Stimulated activated naive CD8-positive, alpha-beta T cell treated with anti-CD3 and anti-CD28 coated beads, Interleukin-15, Interleukin-2, amounts not matched to agents 100 ng/mL and 50 ng/mL, for 24 hours (primary cell): ENCODE data around the gene ITGBL1.

Source experiments
- H3K27ac Mint-ChIP-seq: one replicate; pipeline ENCODE4 v1.8.0; 2021; ENCODE audit warnings: mild to moderate bottlenecking, mixed read lengths
- H3K27me3 Mint-ChIP-seq: one replicate; pipeline ENCODE4 v1.8.0; 2021; ENCODE audit warnings: mixed read lengths
- H3K36me3 Mint-ChIP-seq: one replicate; pipeline ENCODE4 v1.8.0; 2021; ENCODE audit warnings: low read depth, mixed read lengths
- H3K4me1 Mint-ChIP-seq: one replicate; pipeline ENCODE4 v1.8.0; 2021; ENCODE audit warnings: low read depth, mixed read lengths
- H3K4me3 Mint-ChIP-seq: one replicate; pipeline ENCODE4 v1.8.0; 2021; ENCODE audit warnings: mild to moderate bottlenecking, mixed read lengths
- H3K9me3 Mint-ChIP-seq: one replicate; pipeline ENCODE4 v1.8.0; 2021; ENCODE audit warnings: mixed read lengths

The ITGBL1 gene, protein sequence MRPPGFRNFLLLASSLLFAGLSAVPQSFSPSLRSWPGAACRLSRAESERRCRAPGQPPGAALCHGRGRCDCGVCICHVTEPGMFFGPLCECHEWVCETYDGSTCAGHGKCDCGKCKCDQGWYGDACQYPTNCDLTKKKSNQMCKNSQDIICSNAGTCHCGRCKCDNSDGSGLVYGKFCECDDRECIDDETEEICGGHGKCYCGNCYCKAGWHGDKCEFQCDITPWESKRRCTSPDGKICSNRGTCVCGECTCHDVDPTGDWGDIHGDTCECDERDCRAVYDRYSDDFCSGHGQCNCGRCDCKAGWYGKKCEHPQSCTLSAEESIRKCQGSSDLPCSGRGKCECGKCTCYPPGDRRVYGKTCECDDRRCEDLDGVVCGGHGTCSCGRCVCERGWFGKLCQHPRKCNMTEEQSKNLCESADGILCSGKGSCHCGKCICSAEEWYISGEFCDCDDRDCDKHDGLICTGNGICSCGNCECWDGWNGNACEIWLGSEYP

GRCh38 chr13:101452519-101453485, at the start of gene ITGBL1:
Gene ITGBL1 (plus strand): TSS chr13:101452675. CDS start chr13:101452834, 159 bp downstream.
- no peaks in the 10 kb centered on the region for H3K9me3 Mint-ChIP-seq
- H3K36me3 Mint-ChIP-seq = no peaks in the 10 kb centered on the region
- no peaks in the 10 kb centered on the region for H3K4me1 Mint-ChIP-seq
- H3K27me3 Mint-ChIP-seq = peaks cover 14% of the 10 kb centered on the region
- no peak within 1 kb of the TSS for H3K4me3 Mint-ChIP-seq
- no peak within 1 kb of the TSS for H3K27ac Mint-ChIP-seq

DNA sequence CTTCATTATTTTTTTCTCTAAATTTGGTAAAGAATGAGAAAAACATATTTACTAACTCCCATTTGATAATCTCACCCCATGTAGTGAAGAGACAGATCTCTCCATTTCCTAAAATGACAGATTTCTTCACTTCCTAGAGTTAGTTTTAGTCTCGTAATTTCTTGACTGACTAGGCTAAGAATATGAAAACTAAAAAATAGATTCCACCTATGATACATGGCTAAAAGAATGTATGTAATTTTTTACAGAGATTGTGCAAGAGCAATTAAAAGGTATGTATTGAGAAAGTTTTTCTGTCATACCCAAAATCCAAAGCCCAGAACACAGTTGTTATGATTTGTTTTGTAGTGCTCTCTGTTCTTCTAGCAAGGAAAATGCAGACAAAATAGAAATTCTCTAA, 45.7 kb upstream of the ITGBL1 start:
- Mint-ChIP-seq H3K27ac (no peak overlapping the region), H3K36me3 (no peaks in the 10 kb centered on the region), H3K27me3 (no peaks in the 10 kb centered on the region), H3K4me1 (no peaks in the 10 kb centered on the region), H3K4me3 (no peak overlapping the region), H3K9me3 (no peaks in the 10 kb centered on the region)

- Mint-ChIP-seq H3K4me3 (no peak overlapping the region), H3K36me3 (no peaks in the 10 kb centered on the region), H3K9me3 (no peaks in the 10 kb centered on the region), H3K27ac (no peak overlapping the region), H3K27me3 (peaks cover 4% of the 10 kb centered on the region), H3K4me1 (no peaks in the 10 kb centered on the region)
Measured at GRCh38 chr13:101408154-101408553, 44.3 kb upstream of the ITGBL1 start.

GRCh38 chr13:101408992-101409656, 43.4 kb upstream of the ITGBL1 start:
- H3K27ac Mint-ChIP-seq = no peak overlapping the region
- peaks cover 6% of the 10 kb centered on the region for H3K27me3 Mint-ChIP-seq
- H3K4me3 Mint-ChIP-seq = no peak overlapping the region
- no peaks in the 10 kb centered on the region for H3K9me3 Mint-ChIP-seq
- no peaks in the 10 kb centered on the region for H3K4me1 Mint-ChIP-seq
- no peaks in the 10 kb centered on the region for H3K36me3 Mint-ChIP-seq

DNA sequence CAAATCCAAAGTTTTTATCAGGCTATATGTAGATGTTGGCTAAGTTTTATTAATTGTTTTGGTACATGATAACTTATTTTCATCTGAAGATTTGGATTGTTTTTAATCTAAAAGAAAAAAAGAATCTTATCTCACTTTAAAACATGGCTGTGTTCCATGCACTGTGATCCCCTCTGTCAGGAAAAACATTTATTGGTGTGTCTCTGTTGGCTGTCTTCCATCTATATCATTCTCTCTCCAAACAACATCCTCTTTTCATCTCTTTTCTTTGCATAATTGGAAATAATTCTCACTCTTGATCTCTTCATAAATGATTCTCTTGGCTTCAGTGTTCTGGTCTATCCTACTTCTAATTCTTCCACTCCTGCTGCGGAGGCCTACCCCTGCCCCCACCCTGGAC, 40.4 kb upstream of the ITGBL1 start:
- Mint-ChIP-seq H3K4me1 (no peaks in the 10 kb centered on the region), H3K27ac (no peak overlapping the region), H3K27me3 (peaks cover 27% of the 10 kb centered on the region), H3K9me3 (no peaks in the 10 kb centered on the region), H3K4me3 (no peak overlapping the region), H3K36me3 (no peaks in the 10 kb centered on the region)

DNA sequence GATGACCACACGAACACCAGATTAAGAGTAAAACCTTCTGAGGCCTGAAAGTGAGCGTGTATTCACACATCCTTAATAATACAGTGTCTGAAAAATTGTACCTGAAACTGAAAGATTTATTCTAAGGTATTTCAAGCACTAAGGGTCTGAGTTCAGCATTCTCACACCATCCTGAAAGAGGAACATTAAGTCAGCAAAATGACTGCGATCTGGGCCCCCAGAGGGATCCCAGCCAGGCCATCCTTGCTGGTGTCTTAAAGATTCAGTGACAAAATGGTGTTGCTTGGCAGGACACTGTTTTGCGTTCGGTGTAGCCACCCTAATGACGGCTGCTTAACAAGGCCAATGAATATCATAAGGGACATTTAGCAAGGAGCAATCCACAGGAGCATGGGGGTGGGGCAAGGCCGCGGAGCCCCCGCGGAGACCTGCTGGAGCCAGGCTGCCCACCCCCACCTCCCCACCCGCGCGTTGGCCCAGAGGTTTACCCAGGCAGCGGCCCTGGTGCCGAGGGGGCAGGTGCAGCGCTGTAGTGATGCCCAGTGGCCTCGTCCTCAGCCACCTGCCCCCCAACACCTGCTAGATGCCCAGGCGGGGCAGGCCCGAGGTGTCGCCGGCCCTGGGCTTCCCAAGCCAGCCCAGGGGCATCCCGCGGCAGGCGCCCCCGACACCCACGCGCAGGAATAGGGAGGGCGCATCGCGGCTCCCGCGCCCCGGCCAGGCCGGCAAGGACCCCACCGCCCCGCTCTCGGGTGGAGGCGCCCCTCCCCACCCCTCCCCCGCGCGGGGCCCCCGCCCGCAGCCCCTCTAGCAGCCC, 36.9 kb upstream of the ITGBL1 start:
- H3K27ac Mint-ChIP-seq = no peak overlapping the region
- no peaks in the 10 kb centered on the region for H3K4me1 Mint-ChIP-seq
- H3K27me3 Mint-ChIP-seq = peaks cover 47% of the 10 kb centered on the region
- H3K4me3 Mint-ChIP-seq = no peak overlapping the region
- H3K9me3 Mint-ChIP-seq = no peaks in the 10 kb centered on the region
- no peaks in the 10 kb centered on the region for H3K36me3 Mint-ChIP-seq

DNA sequence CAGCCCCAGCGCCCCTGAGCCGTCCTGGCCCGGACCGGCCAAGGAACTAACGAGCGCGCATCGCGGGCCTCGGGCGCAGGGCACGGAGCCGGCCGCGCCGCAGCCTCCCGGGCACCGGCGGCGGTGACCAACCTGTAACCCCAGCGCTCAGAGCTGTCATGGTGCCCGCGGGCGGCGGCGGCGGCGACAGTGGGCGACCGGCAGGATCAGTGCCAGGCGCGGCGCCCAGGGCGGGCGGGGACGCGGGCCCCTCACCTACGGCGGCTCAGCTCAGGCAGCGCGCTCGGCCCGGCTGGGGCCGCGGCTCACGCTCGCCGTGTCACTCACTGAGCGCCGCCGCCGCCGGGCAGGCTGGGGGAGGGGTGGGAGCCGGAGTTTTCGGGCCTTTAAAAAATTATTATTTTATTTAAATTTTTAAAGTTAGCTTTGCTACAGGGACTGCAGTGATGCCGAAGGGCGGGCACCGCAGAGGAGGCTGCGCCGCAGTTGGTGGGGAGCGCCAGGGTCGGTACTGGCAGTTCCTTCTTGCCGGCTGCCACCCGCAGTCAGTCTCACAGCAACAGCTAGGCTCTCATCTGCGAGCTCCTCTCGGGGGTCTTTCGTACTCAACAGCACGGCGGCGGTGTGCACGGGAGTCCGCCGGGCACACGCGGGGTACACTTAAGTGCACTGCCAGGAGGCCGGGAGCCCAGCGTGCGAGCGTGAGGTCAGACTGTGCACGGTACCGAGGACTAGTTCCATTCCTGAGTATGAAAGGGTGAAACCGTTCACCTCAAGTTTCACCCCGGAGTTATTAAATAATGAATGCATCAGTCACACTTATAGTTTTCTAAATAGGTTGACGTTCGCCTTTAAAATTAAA, 36.1 kb upstream of the ITGBL1 start, which contains the start of gene NALCN:
NALCN (minus strand) TSS at position 328 of the 862 bp plus-strand sequence. CDS start 17,382 bp downstream, outside the sequence.
- Mint-ChIP-seq H3K36me3 (no peaks in the 10 kb centered on the region), H3K9me3 (no peaks in the 10 kb centered on the region), H3K27me3 (peaks cover 47% of the 10 kb centered on the region), H3K4me3 (peak within 1 kb of the TSS; percentile 13), H3K27ac (no peak within 1 kb of the TSS), H3K4me1 (no peaks in the 10 kb centered on the region)

- Mint-ChIP-seq H3K27ac (no peak overlapping the region), H3K27me3 (peaks cover 47% of the 10 kb centered on the region), H3K4me1 (no peaks in the 10 kb centered on the region), H3K36me3 (no peaks in the 10 kb centered on the region), H3K4me3 (no peak overlapping the region), H3K9me3 (no peaks in the 10 kb centered on the region)
Measured at GRCh38 chr13:101417043-101417406, 35.5 kb upstream of the ITGBL1 start.

DNA sequence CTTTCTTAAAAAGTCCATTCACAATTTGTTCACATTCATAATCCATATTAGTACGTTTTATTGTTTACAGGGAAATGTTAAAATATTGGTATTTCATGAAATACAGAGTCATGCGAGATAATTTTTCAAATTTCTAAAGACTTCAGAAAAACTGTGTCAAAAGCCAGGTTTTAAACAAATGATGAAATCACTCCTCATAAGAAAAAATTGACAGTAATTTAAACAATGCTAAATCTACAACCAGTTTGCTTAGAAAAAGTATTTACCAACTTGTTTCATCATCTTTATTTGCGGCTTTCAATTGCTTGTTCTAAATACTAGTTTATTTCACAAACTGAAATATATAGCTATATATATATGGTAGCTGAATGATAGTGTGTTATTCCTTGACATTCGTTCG, 35.0 kb upstream of the ITGBL1 start:
- peaks cover 43% of the 10 kb centered on the region for H3K27me3 Mint-ChIP-seq
- H3K9me3 Mint-ChIP-seq = no peaks in the 10 kb centered on the region
- H3K27ac Mint-ChIP-seq = no peak overlapping the region
- H3K4me1 Mint-ChIP-seq = no peaks in the 10 kb centered on the region
- no peaks in the 10 kb centered on the region for H3K36me3 Mint-ChIP-seq
- no peak overlapping the region for H3K4me3 Mint-ChIP-seq

GRCh38 chr13:101423872-101424271, 28.6 kb upstream of the ITGBL1 start:
- H3K9me3 Mint-ChIP-seq = no peaks in the 10 kb centered on the region
- no peaks in the 10 kb centered on the region for H3K4me1 Mint-ChIP-seq
- no peak overlapping the region for H3K27ac Mint-ChIP-seq
- H3K27me3 Mint-ChIP-seq = peaks cover 6% of the 10 kb centered on the region
- H3K36me3 Mint-ChIP-seq = no peaks in the 10 kb centered on the region
- H3K4me3 Mint-ChIP-seq = no peak overlapping the region

GRCh38 chr13:101424381-101425155, 27.9 kb upstream of the ITGBL1 start:
- Mint-ChIP-seq H3K4me1 (no peaks in the 10 kb centered on the region), H3K4me3 (no peak overlapping the region), H3K9me3 (no peaks in the 10 kb centered on the region), H3K27me3 (no peaks in the 10 kb centered on the region), H3K36me3 (no peaks in the 10 kb centered on the region), H3K27ac (no peak overlapping the region)

DNA sequence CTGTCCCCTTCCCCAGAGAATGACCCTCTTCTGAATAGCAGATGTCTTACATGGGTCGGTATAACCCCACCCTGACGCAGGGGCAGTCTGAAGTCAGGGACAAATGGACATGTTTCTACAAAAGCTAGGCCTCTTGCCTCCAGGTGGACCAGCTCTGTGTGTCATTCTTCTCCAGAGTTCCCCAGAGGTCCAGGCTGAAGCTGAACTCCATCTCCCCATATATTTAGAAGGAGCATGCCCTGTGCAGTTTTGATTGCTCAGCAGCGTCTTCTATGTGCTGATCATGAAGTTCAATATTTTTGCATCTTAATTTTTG, 27.4 kb upstream of the ITGBL1 start:
- no peaks in the 10 kb centered on the region for H3K36me3 Mint-ChIP-seq
- no peak overlapping the region for H3K4me3 Mint-ChIP-seq
- H3K27me3 Mint-ChIP-seq = peaks cover 3% of the 10 kb centered on the region
- no peak overlapping the region for H3K27ac Mint-ChIP-seq
- H3K9me3 Mint-ChIP-seq = no peaks in the 10 kb centered on the region
- no peaks in the 10 kb centered on the region for H3K4me1 Mint-ChIP-seq

GRCh38 chr13:101425623-101426022, 26.9 kb upstream of the ITGBL1 start:
- H3K9me3 Mint-ChIP-seq = no peaks in the 10 kb centered on the region
- no peak overlapping the region for H3K27ac Mint-ChIP-seq
- peaks cover 3% of the 10 kb centered on the region for H3K27me3 Mint-ChIP-seq
- H3K4me3 Mint-ChIP-seq = no peak overlapping the region
- no peaks in the 10 kb centered on the region for H3K36me3 Mint-ChIP-seq
- H3K4me1 Mint-ChIP-seq = no peaks in the 10 kb centered on the region
